Right lung (tissue), 5 donors: ENCODE measurements around the gene MOB3C. TPM values are rescaled to one million over a fixed set of nuclear protein-coding genes. Genes with fewer than 3 reads are reported as not detected.
A peak's percentile ranks its signal among the peaks of the same experiment; 100 is the strongest.

ENCODE experiments used
- DNase-seq, 2 donors: peaks; one replicate each; pipeline ENCODE4 v3.0.0-alpha.2; 2013
- polyA plus RNA-seq, 5 donors: library from polyadenylated mRNA; unstranded; fragments of 120-200 nt; gene quantifications; one replicate each; pipeline versions ENCODE4 v1.2.1 to v1.2.3, GENCODE V29; 2013; ENCODE audit warnings: inconsistent platforms in 1 of 5, low replicate concordance in 1 of 5; ENCODE audit not compliant: insufficient read length in 5 of 5, insufficient read depth in 1 of 5

Gene MOB3C
- polyA plus RNA-seq, 5 donors: 16.9 to 21.2 (median 18.1) TPM

GRCh38 chr1:46607345-46608130 lies 9.1 kb downstream of the MOB3C start:
- no peak for DNase-seq

- no peak for DNase-seq
Observed at GRCh38 chr1:46606255-46606965, 10.2 kb downstream of the MOB3C start.

DNA sequence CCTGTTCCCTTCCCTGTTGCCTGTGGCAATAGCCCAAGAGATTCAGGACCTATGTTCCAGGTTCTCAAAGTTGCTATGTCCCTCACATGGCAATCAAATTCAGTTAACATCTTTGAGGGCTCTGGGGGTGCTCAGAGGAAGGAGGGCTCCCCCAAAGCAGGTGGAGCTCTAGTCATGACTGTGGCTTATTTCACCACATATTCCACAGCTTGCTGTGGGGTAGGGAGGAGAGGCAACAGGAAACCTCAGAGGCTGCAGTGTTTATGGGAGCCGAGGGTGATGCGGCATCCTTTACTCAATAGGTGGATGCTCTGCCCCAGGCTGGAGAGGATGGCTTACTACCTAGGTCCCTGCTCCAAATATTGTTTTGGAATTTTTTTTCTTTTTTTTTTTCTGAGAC lies 11.4 kb downstream of the MOB3C start:
- DNase-seq: no peak

DNA sequence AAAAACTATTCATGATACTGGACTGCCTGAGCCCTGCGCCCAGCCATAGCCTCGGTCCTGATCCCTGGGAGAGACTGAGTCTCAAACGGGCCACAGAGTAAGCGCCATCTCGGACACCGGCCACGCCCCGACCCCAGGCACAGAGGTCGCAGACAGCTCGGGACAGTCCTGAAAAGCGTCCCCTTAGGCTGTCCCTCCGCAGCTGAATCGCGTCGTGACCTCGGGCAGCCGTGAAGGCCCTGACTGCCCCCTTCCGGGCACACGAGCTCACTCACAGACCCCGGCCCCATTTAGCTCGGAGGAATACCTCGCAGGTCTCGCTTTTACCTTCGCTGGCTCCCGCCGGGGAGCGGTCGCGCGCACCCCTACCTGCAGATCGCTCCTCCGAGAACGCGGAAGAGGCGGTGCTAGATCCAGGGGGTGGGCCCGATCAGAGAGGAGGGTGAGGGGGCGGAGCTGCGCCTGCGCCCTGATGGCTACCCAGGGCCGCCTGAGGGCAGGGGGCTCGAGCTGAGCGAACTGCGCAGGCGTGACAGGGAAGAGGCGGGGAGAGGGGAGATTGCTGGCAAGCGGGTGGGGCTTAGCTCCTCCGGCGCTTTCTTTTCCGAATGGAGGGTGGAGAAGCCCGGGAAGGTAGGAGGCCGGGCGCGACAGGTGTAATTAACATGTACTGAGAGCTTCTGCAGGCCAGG lies 12.6 kb downstream of the MOB3C start, which contains the start of gene MKNK1:
Gene MKNK1, minus strand, starts transcription at position 411 of the 692 bp plus-strand sequence. CDS start 20,941 bp downstream, outside the sequence.
- DNase-seq: peak; percentile 96 to 97

DNA sequence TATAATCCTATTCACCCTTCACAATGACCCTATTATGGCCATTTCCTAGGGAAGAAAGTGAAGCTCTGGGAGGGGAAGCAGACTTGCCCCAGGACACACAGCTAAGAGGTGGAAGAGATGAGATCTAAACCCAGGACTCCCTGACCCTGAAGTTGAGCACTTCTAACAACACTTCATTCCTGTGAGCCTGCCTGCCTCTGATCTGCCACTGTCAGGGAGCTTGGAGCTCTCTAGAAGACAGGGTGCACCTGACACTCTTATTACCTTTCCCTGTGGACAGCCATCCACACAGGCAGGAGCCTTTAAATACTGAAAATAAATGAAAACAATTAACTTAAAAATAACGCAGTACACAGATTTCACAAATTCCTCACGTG lies 13.1 kb downstream of the MOB3C start:
- no peak for DNase-seq

DNA sequence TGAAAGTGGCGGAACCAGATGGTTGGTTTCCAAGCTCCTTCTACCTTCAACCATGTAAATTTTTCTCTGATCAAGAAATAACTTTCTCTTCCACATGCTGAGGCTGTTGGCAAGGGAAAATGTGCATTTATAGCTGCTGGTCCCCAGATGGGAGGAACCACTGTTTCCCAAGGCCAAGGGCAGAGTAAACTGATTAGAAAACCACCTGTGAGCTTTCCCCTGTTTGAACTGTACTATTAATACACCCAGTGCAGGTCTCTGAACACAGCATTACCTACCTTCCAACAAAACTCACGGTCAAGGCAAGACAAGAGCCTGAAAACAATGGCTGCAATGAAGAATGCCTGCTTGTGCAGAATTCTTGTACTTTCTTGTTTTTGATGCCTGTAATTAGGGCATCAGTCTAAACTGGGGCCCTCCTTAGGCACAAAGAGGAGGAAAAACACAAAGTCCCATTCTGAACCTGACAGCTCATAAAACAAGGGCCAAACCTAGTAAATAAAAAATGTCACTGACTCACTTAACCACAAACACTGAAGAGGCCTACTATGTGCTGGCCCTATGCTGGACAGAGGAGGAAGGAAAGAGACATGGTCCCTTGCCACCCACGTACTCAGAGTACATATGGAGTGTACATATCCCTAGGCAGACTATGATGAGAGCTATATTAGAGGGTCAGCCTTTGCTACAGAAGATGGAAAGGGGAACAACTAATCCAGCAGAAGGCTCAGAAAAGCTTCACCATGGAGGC lies 15.2 kb downstream of the MOB3C start:
- DNase-seq: no peak

DNA sequence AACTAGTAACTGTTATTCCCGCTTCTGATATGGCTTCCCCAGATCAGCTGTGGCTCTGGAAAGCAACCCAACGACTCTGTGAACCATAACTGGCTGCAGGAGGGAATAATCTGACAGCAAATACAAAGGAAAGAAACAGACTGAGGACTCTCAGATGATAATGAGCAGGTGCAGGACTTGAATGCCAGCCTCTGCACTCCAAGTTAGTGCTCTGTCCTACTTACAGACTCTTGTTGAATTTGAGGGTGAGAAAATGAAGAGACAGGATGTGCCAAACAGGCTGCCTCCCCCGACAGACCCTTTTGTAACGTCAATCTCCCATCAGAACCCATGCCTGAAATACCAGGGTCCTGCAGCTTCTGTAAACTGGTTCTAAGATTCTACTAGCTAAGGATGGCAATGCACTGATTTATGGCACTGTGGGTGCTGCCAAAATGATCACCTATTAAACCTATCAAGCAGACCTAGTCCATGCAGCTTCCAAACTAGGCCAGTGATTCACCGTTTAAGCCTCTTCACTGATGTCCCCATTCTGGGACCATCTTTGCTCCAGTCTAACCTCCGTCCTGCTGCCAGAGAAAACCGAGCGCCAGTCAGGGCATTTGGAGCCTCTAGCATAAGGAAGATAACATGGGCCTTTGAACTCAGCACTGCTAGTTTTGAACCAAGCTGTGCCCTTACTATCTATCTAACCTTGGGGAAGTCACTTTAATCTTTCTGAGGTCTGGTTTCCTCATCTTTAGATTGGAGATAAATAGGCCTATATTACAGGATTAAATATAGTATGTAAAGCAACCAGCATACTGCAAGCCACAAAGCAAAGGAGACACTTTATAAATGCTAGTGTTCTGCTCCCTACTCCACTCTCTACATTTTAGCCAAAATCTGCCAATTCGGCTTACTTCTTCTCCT lies 17.3 kb downstream of the MOB3C start:
- DNase-seq: no peak

- no peak for DNase-seq
Observed at GRCh38 chr1:46596846-46597245, 19.8 kb downstream of the MOB3C start.

- DNase-seq: no peak
Observed at GRCh38 chr1:46596036-46596435, 20.6 kb downstream of the MOB3C start.

- no peak for DNase-seq
Observed at GRCh38 chr1:46595127-46595526, 21.5 kb downstream of the MOB3C start.

DNA sequence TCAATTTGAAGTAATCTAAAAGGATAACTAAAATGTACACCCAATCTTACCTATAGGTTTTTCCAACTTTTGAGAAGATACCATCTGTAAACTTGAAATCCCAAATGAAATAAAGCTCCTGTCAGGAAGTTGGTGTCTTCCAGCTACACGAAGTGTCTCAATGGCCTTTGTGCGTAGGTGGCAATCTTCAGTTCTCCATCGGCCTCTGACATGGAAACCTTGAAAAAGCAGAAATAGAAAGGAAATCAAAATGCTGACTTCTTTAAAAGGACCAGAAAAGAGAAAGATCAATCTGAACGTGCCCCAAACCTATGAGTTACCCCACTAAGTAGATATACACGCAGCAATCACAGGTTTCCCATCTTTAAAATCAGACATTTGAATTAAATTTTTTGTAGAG lies 22.5 kb downstream of the MOB3C start:
- DNase-seq: no peak

GRCh38 chr1:46592823-46593222 lies 23.8 kb downstream of the MOB3C start:
- no peak for DNase-seq

- no peak for DNase-seq
Observed at GRCh38 chr1:46589529-46589928, 27.1 kb downstream of the MOB3C start.

- DNase-seq: no peak
Observed at GRCh38 chr1:46587069-46587468, 29.5 kb downstream of the MOB3C start.

DNA sequence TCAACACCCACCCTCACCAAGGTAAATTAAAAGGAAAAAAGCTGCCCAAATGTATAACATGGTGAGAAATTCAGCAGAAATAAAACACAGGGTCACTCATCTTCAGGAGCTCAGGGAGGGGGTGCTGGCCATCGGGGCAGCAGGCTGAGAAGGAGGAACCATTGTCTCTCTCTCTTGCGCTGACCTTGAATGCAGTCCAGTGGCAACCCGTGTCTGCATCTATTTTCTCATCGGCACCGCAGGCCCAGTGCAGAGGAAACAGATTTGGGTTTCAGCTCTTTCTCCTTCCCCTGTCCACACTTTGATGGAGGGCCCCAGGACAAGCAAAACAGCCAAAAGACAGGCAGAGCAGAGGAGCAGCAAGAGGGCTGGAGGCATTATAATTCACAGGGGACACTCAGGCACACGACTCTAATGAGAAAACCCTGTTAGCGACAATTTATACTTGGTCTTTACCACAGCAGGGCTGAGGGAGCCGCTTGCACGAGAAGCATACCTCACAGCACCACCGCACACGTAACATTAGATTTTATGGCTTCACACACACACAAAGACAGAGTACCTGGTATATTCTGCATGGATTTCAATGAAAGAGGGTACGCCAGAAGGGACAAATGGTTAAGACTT lies 31.2 kb downstream of the MOB3C start:
- no peak for DNase-seq

GRCh38 chr1:46583494-46583893 lies 33.1 kb downstream of the MOB3C start:
- DNase-seq: no peak

DNA sequence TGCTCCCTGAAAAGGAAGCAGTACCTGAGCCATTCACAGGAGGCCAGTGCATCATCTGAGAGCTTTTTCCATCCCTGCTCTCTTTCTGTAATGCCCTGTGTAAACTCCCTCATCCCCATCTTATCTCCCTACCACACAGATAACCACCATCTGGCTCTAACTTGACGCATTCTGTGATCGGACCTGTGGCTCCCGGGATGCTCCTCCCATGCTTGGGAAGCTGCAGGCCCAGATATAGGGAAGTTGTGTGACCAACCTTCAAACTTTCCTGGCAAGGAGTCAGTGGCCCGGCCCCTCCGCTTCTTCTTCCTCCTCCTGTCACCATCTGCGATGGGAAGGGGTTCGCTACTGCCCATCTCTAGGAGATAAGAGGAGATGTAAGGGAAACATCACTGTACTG lies 33.6 kb downstream of the MOB3C start:
- DNase-seq: no peak

- no peak for DNase-seq
Observed at GRCh38 chr1:46581681-46582455, 34.7 kb downstream of the MOB3C start.

DNA sequence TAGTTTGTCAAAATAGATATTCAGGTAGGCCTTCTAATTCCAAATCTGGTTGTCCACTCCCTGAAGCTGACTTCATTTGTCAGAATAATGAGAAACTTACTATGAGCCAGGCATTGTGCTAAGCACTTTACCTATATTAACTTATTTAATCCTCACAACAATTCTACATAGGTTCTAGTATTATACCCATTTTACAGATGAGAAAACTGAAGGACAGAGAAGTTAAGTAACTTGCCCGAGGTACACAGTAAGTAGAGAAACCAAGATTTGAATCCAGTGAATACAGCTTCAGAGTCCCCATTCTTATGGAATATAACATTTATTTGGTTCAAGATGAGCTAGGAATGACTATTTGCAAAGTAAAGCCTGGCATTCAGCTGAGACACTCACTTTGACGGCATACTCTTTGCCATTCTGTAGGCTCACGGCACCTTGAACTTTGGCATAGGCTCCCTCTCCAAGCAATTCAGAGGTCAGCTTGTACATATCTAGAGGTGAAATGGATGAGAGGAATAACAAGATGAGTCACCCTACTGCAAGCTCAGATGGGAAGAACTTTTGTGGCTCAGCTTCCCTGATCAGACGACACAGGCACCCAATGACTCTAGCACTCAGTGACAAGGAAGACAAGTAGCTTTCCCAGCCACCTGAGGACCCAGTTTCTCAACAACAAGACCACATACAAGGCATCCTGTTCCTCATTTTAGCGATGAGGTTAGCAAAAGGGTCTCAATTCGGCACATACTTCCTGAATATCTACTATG lies 36.3 kb downstream of the MOB3C start:
- no peak for DNase-seq
